Esophagus muscularis mucosa (tissue), 4 donors: ENCODE results near the gene MAN1C1. TPM values are rescaled to one million over a fixed set of nuclear protein-coding genes. Genes with fewer than 3 reads are reported as not detected.
"Not testable (repeated sequence)": the region's sequence is repeated elsewhere in the genome, so short reads cannot be mapped to it uniquely, and the experiment has no call there.

Experiments used
- DNase-seq: peaks from one replicate; pipeline ENCODE4 v3.0.0-alpha.2; 2017; ENCODE audit errors: extremely low spot score
- H3K27ac ChIP-seq, 4 donors: fragments of 200-600 bp; sonication (generic); replicated peaks in 1 of 4; 1 replicate in 3 of 4; 2 replicates in 1 of 4; pipeline ENCODE4 v1.5.1; 2016 to 2019; ENCODE audit warnings: mild to moderate bottlenecking in 1 of 4
- H3K27me3 ChIP-seq, 4 donors: fragments of 200-600 bp; sonication (generic); one replicate each; pipeline versions ENCODE4 v1.5.1 to v1.6.0; 2016 to 2019
- H3K36me3 ChIP-seq, 4 donors: fragments of 200-600 bp; sonication (generic); one replicate each; pipeline ENCODE4 v1.5.1; 2016 to 2019
- H3K4me1 ChIP-seq, 4 donors: fragments of 200-600 bp; sonication (generic); one replicate each; pipeline ENCODE4 v1.5.1; 2016 to 2019
- H3K4me3 ChIP-seq, 4 donors: fragments of 200-600 bp; sonication (generic); 1 replicate in 2 of 4; 2 replicates in 2 of 4; pipeline ENCODE4 v1.5.1; 2016 to 2019; ENCODE audit warnings: mild to moderate bottlenecking in 4 of 4, moderate library complexity in 1 of 4
- H3K9me3 ChIP-seq, 4 donors: fragments of 200-600 bp; sonication (generic); 1 replicate in 3 of 4; 2 replicates in 1 of 4; pipeline ENCODE4 v1.5.1; 2016 to 2019
- EP300 ChIP-seq: sonication (generic); formaldehyde crosslinking; IDR thresholded peaks from one replicate; pipeline ENCODE4 v1.6.1; 2017; ENCODE audit warnings: antibody characterized with exemption
- POLR2A ChIP-seq: fragments of 450-650 bp; IDR thresholded peaks from one replicate; pipeline ENCODE4 v1.6.1; 2017; ENCODE audit warnings: antibody characterized with exemption, moderate library complexity, mild to moderate bottlenecking, low read depth
- POLR2AphosphoS5 ChIP-seq, 2 donors: sonication (generic); formaldehyde crosslinking; IDR thresholded peaks; one replicate each; pipeline ENCODE4 v1.6.1; 2017; ENCODE audit warnings: antibody characterized with exemption in 2 of 2
- WGBS: methylation state at CpG from one replicate; pipeline ENCODE4 v1.1.5; 2018; 5-methylcytosine and 5-hydroxymethylcytosine counted together
- intact Hi-C: fragments of 100-400 bp; cut with DNase I; formaldehyde crosslinking; loops from one replicate; pipeline ENCODE4 v1.15.1; 2023
- total RNA-seq, 4 donors: library from RNA; depleted of rRNA; stranded (reverse); fragments of >200 nt; gene quantifications; one replicate each; pipeline versions ENCODE4 v1.1.0 to v1.2.1, GENCODE V29; 2016
- TF ChIP-seq, protein P1 (sequence below), 3 experiments: fragments of 200-600 bp in 2 of 3; fragments of 450-650 bp in 1 of 3; sonication (generic) in 2 of 3; IDR thresholded peaks; one replicate each; pipeline ENCODE4 v1.5.1; 2017 to 2019; ENCODE audit warnings: antibody characterized with exemption in 3 of 3, mild to moderate bottlenecking in 2 of 3, moderate library complexity in 1 of 3

MAN1C1 gene
- total RNA-seq, 4 donors from 2014 or later: 20.2 to 22.8 (median 20.7) TPM

DNA sequence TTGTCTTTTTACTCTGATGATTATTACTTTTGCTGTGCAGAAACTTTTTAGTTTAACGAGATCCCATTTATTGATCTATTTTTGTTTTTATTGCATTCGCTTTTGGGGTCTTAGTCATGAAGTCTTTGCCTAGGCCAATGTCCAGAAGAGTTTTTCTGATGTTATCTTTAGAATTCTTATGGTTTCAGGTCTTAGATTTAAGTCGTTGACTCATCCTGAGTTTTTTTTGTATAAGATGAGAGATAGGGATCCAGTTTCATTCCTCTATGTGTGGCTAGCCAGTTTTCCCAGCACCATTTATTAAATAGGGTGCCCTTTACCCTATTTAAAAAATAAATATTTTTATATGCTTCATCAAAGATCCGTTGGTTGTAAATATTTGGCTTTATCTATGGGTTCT is 13.2 kb downstream of the MAN1C1 start:
- Histone ChIP-seq H3K9me3 (no peaks in the 10 kb centered on the region), H3K27ac (no peak overlapping the region), H3K27me3 (no peaks in the 10 kb centered on the region), H3K36me3 (no peaks in the 10 kb centered on the region), H3K4me3 (no peak overlapping the region), H3K4me1 (peaks cover 7 to 19% (median 16%) of the 10 kb centered on the region in 4 donors)
- no peak for DNase-seq
- WGBS: 88% methylated on average over 4 of the region's 4 CpGs
- intact Hi-C loops: no loop called here
- TF ChIP-seq, protein P1, sequence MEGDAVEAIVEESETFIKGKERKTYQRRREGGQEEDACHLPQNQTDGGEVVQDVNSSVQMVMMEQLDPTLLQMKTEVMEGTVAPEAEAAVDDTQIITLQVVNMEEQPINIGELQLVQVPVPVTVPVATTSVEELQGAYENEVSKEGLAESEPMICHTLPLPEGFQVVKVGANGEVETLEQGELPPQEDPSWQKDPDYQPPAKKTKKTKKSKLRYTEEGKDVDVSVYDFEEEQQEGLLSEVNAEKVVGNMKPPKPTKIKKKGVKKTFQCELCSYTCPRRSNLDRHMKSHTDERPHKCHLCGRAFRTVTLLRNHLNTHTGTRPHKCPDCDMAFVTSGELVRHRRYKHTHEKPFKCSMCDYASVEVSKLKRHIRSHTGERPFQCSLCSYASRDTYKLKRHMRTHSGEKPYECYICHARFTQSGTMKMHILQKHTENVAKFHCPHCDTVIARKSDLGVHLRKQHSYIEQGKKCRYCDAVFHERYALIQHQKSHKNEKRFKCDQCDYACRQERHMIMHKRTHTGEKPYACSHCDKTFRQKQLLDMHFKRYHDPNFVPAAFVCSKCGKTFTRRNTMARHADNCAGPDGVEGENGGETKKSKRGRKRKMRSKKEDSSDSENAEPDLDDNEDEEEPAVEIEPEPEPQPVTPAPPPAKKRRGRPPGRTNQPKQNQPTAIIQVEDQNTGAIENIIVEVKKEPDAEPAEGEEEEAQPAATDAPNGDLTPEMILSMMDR (IDR thresholded peaks at IDR 0.05): no peak
- TF ChIP-seq POLR2AphosphoS5 (IDR thresholded peaks at IDR 0.05) (no peak), POLR2A (no peak), EP300 (no peak)

DNA sequence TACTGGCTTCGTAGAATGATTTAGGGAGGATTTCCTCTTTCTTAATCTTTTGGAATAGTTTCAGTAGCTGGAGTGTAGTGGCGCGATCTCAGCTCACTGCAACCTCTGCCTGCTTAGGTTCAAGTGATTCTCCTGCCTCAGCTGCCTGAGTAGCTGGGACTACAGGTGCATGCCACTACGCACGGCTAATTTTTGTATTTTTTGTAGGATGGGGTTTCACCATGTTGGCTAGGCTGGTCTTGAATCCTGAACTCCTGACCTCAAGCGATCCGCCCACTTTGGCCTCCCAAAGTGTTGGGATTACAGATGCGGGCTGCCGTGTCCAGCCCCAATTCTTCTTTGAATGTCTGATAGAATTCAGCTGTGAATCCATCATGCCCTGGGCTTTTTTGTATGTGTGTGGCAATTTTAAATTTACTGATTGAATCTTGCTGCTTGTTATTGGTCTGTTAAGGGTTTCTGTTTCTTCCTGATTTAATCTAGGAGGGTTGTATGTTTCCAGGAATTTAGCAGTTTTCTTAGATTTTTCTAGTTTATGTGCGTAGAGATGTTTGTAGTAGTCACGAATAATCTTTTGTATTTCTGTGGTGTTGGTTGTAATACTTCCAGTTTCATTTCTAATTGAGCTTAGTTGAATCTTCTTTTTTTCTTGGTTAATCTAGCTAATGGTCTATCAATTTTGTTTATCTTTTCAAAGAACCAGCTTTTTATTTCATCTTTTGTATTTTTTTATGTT is 15.3 kb downstream of the MAN1C1 start:
- WGBS: 64% methylated on average over 11 of the region's 11 CpGs
- intact Hi-C loops: no loop called here
- H3K27me3 ChIP-seq: no peaks in the 10 kb centered on the region
- peak overlapping the region; percentile 18 to 56 (median 50) for H3K27ac ChIP-seq
- H3K4me1 ChIP-seq: peaks cover 7 to 19% (median 16%) of the 10 kb centered on the region in 4 donors
- peaks cover 0 to 8% (median 0%) of the 10 kb centered on the region in 4 donors for H3K36me3 ChIP-seq
- no peaks in the 10 kb centered on the region for H3K9me3 ChIP-seq
- H3K4me3 ChIP-seq: peak overlapping the region; percentile 23 to 40 (median 31)
- TF ChIP-seq EP300: no peak
- TF ChIP-seq POLR2AphosphoS5 (IDR thresholded peaks at IDR 0.05): peak in 1 of 2 donors; percentile 40
- DNase-seq: peak; percentile 60

GRCh38 chr1:25634066-25634465 is 17.5 kb downstream of the MAN1C1 start:
- H3K4me3 ChIP-seq: no peak overlapping the region
- H3K27me3 ChIP-seq: no peaks in the 10 kb centered on the region
- H3K4me1 ChIP-seq: peaks cover 7 to 19% (median 16%) of the 10 kb centered on the region in 4 donors
- intact Hi-C loops: no loop called here
- H3K36me3 ChIP-seq: peaks cover 0 to 8% (median 0%) of the 10 kb centered on the region in 4 donors
- H3K27ac ChIP-seq: no peak overlapping the region
- H3K9me3 ChIP-seq: no peaks in the 10 kb centered on the region
- DNase-seq: no peak
- no peak for TF ChIP-seq POLR2AphosphoS5 (IDR thresholded peaks at IDR 0.05)
- TF ChIP-seq POLR2A: no peak
- no peak for TF ChIP-seq EP300
- TF ChIP-seq, protein P1 (IDR thresholded peaks at IDR 0.05): no peak
- WGBS: 84% methylated on average over 2 of the region's 2 CpGs

DNA sequence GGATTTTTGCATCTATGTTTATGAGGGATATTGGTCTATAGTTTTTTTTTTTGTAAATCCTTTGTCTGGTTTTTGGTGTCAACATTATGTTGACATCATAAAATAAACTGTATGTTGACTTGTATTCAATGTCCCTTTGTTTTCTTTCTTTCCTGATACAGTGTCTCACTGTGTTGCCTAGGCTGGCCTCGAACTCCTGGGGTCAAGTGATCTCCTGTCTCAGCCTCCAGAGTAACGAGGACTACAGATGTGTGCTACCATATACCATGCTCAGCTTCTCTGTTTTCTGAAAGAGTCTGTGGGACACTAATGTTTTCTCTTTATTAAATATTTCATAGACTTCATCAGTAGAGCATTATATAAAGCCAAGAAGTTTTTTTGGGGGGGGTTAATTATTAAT is 18.3 kb downstream of the MAN1C1 start:
- Histone ChIP-seq H3K27ac (no peak overlapping the region), H3K36me3 (peaks cover 0 to 8% (median 0%) of the 10 kb centered on the region in 4 donors), H3K9me3 (no peaks in the 10 kb centered on the region), H3K4me3 (no peak overlapping the region), H3K4me1 (peaks cover 7 to 19% (median 16%) of the 10 kb centered on the region in 4 donors), H3K27me3 (no peaks in the 10 kb centered on the region)
- 94% methylated on average over 2 of the region's 2 CpGs for WGBS
- peak; percentile 84 for DNase-seq
- TF ChIP-seq POLR2A (no peak), EP300 (no peak), POLR2AphosphoS5 (IDR thresholded peaks at IDR 0.05) (no peak)
- TF ChIP-seq, protein P1 (IDR thresholded peaks at IDR 0.05): no peak
- intact Hi-C loops: no loop called here

- H3K9me3 ChIP-seq, H3K4me3 ChIP-seq, H3K27ac ChIP-seq, H3K27me3 ChIP-seq, H3K36me3 ChIP-seq, intact Hi-C loops, DNase-seq: not testable (repeated sequence)
- H3K4me1 ChIP-seq: peaks cover 1 to 17% (median 11%) of the 10 kb centered on the region in 4 donors
- 93% methylated on average over 7 of the region's 7 CpGs for WGBS
These were observed 19.6 kb downstream of the MAN1C1 start for GRCh38 chr1:25636141-25636540.
